Type B pancreatic cell (in vitro differentiated cells): ENCODE measurements around the gene DDX23. TPM values are rescaled to one million over a fixed set of nuclear protein-coding genes. Genes with fewer than 3 reads are reported as not detected.
"Not testable (repeated sequence)": the region's sequence is repeated elsewhere in the genome, so short reads cannot be mapped to it uniquely, and the experiment has no call there.

Experiments
- DNase-seq: peaks from one replicate; pipeline ENCODE4 v3.0.0; 2021; ENCODE audit warnings: mixed read lengths; ENCODE audit not compliant: unreplicated experiment; ENCODE audit errors: extremely low spot score
- H3K27ac Mint-ChIP-seq: 2 replicates; pipeline ENCODE4 v1.8.0; 2021; ENCODE audit warnings: mild to moderate bottlenecking, mixed read lengths
- H3K27me3 Mint-ChIP-seq: 2 replicates; pipeline ENCODE4 v1.8.0; 2021; ENCODE audit warnings: mixed read lengths
- H3K36me3 Mint-ChIP-seq: 2 replicates; pipeline ENCODE4 v1.8.0; 2021; ENCODE audit warnings: mixed read lengths
- H3K4me1 Mint-ChIP-seq: one replicate; pipeline ENCODE4 v1.8.0; 2021; ENCODE audit warnings: mixed read lengths; ENCODE audit not compliant: unreplicated experiment
- H3K4me3 Mint-ChIP-seq: 2 replicates; pipeline ENCODE4 v1.8.0; 2021; ENCODE audit warnings: mild to moderate bottlenecking, mixed read lengths
- H3K9me3 Mint-ChIP-seq: 2 replicates; pipeline ENCODE4 v1.8.0; 2021; ENCODE audit warnings: mixed read lengths
- CTCF ChIP-seq: fragments of 200-600 bp; sonication (generic); conservative IDR thresholded peaks from 2 replicates; pipeline ENCODE4 v1.5.0; 2021; ENCODE audit warnings: antibody characterized with exemption, mild to moderate bottlenecking
- total RNA-seq: library from RNA; stranded (reverse); gene quantifications from 2 replicates; pipeline ENCODE4 v1.2.1, GENCODE V29; 2021; ENCODE audit warnings: low replicate concordance

DDX23 gene
- total RNA-seq, 1 donor from 2014 or later, result 104 TPM

GRCh38 chr12:48854488-48854887 is 2.5 kb upstream of the DDX23 start:
- no peaks in the 10 kb centered on the region for H3K27me3 Mint-ChIP-seq
- no peak overlapping the region for H3K27ac Mint-ChIP-seq
- peaks cover 26% of the 10 kb centered on the region for H3K4me1 Mint-ChIP-seq
- no peak for DNase-seq
- TF ChIP-seq CTCF, result no peak
- no peaks in the 10 kb centered on the region for H3K36me3 Mint-ChIP-seq
- no peaks in the 10 kb centered on the region for H3K9me3 Mint-ChIP-seq
- no peak overlapping the region for H3K4me3 Mint-ChIP-seq

- no peaks in the 10 kb centered on the region for H3K36me3 Mint-ChIP-seq
Measured at GRCh38 chr12:48852734-48853688, 1.0 kb upstream of the DDX23 start.

GRCh38 chr12:48842021-48842420 is 9.9 kb downstream of the DDX23 start:
- peaks cover 29% of the 10 kb centered on the region for H3K36me3 Mint-ChIP-seq

More at GRCh38 chr12:48852734-48853688, 1.0 kb upstream of the DDX23 start:
- Mint-ChIP-seq H3K4me3 (peak overlapping the region; percentile 98), H3K4me1 (peaks cover 26% of the 10 kb centered on the region), H3K9me3 (no peaks in the 10 kb centered on the region), H3K27me3 (no peaks in the 10 kb centered on the region), H3K27ac (peak overlapping the region; percentile 87)
- peak; percentile 95 for TF ChIP-seq CTCF
- DNase-seq, result peak; percentile 84

GRCh38 chr12:48838048-48838447 is 13.9 kb downstream of the DDX23 start:
- TF ChIP-seq CTCF, result no peak
- peaks cover 33% of the 10 kb centered on the region for H3K36me3 Mint-ChIP-seq
- no peaks in the 10 kb centered on the region for H3K27me3 Mint-ChIP-seq
- H3K9me3 Mint-ChIP-seq, result no peaks in the 10 kb centered on the region
- H3K4me1 Mint-ChIP-seq, result no peaks in the 10 kb centered on the region
- DNase-seq, result no peak
- no peak overlapping the region for H3K4me3 Mint-ChIP-seq
- H3K27ac Mint-ChIP-seq, result no peak overlapping the region

More at GRCh38 chr12:48842021-48842420, 9.9 kb downstream of the DDX23 start:
- H3K27ac Mint-ChIP-seq, H3K4me3 Mint-ChIP-seq, H3K9me3 Mint-ChIP-seq, H3K4me1 Mint-ChIP-seq, DNase-seq, H3K27me3 Mint-ChIP-seq: not testable (repeated sequence)

GRCh38 chr12:48832321-48833060 is 19.5 kb downstream of the DDX23 start:
- no peak for TF ChIP-seq CTCF
- Mint-ChIP-seq H3K27ac (no peak overlapping the region), H3K27me3 (no peaks in the 10 kb centered on the region), H3K4me1 (no peaks in the 10 kb centered on the region), H3K4me3 (no peak overlapping the region), H3K36me3 (peaks cover 27% of the 10 kb centered on the region), H3K9me3 (no peaks in the 10 kb centered on the region)
- no peak for DNase-seq

- Mint-ChIP-seq H3K27me3 (no peaks in the 10 kb centered on the region), H3K36me3 (peaks cover 20% of the 10 kb centered on the region), H3K4me3 (no peak overlapping the region), H3K27ac (no peak overlapping the region), H3K4me1 (no peaks in the 10 kb centered on the region), H3K9me3 (no peaks in the 10 kb centered on the region)
- no peak for DNase-seq
- TF ChIP-seq CTCF, result no peak
Measured at GRCh38 chr12:48831257-48831656, 20.7 kb downstream of the DDX23 start.
